Muscle of leg (tissue), 11 donors: ENCODE results near the gene CREBBP. TPM values are rescaled to one million over a fixed set of nuclear protein-coding genes. Genes with fewer than 3 reads are reported as not detected.
"Not testable (repeated sequence)": the region's sequence is repeated elsewhere in the genome, so short reads cannot be mapped to it uniquely, and the experiment has no call there.

Experiments
- DNase-seq: peaks from one replicate; pipeline ENCODE4 v3.0.0; 2013
- H3K27ac ChIP-seq: one replicate; pipeline ENCODE4 v1.5.1; 2013; ENCODE audit warnings: mild to moderate bottlenecking, low read length, control low read depth
- H3K27me3 ChIP-seq: one replicate; pipeline ENCODE4 v1.6.1; 2013; ENCODE audit warnings: low read length; ENCODE audit not compliant: control insufficient read depth, insufficient read depth
- H3K36me3 ChIP-seq: one replicate; pipeline ENCODE4 v1.6.1; 2013; ENCODE audit warnings: low read length; ENCODE audit not compliant: control insufficient read depth, insufficient read depth
- H3K4me1 ChIP-seq: one replicate; pipeline ENCODE4 v1.6.1; 2013; ENCODE audit warnings: low read length; ENCODE audit not compliant: control insufficient read depth, insufficient read depth
- H3K4me3 ChIP-seq: one replicate; pipeline ENCODE4 v1.5.1; 2013; ENCODE audit warnings: low read length, control low read depth
- H3K9me3 ChIP-seq: replicated peaks from 2 replicates; pipeline ENCODE4 v1.6.1; 2013; ENCODE audit warnings: low read depth, low read length; ENCODE audit not compliant: control insufficient read depth
- WGBS: methylation state at CpG from one replicate; pipeline ENCODE4 v1.1.5; 2013; ENCODE audit warnings: missing lambda C conversion rate; ENCODE audit not compliant: insufficient coverage; 5-methylcytosine and 5-hydroxymethylcytosine counted together
- polyA plus RNA-seq, 8 donors: library from polyadenylated mRNA; unstranded; fragments of 120-200 nt; gene quantifications; one replicate each; pipeline versions ENCODE4 v1.2.1 to v1.2.3, GENCODE V29; 2013; ENCODE audit warnings: inconsistent platforms in 1 of 8, low replicate concordance in 1 of 8; ENCODE audit not compliant: insufficient read length in 8 of 8, insufficient read depth in 1 of 8
- total RNA-seq: library from RNA; stranded (reverse); fragments of 120-200 nt; gene quantifications from one replicate; pipeline ENCODE4 v1.2.4, GENCODE V29; 2013

The CREBBP gene
- total and polyA plus RNA-seq, 9 donors: 26.4 to 54.2 (median 44.8) TPM

DNA sequence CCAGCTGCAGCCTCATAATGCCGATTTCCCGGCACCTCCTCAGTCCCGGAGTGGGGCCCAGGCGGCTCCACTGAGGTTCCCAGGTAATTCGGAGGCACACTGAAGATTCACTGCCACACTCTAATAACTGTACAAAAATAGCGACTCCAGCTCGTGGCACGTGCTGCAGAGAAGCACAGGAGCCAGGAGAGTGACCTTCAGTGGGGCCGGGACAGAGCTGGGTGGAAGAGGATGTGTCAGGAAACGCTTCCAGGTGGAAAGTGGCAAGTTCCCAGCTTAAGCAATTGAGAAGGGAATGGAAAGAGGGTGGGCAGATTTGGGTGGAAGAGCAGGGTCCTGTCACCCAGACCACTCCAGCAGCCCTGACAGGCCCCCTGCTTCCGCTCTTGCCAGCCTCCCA, 160.1 kb downstream of the CREBBP start:
- DNase-seq: no peak
- no peaks in the 10 kb centered on the region for H3K9me3 ChIP-seq
- peaks cover 8% of the 10 kb centered on the region for H3K4me1 ChIP-seq
- no peaks in the 10 kb centered on the region for H3K36me3 ChIP-seq
- 83% methylated on average over 7 of the region's 11 CpGs for WGBS
- H3K4me3 ChIP-seq: no peak overlapping the region
- H3K27ac ChIP-seq: no peak overlapping the region
- H3K27me3 ChIP-seq: no peaks in the 10 kb centered on the region

DNA sequence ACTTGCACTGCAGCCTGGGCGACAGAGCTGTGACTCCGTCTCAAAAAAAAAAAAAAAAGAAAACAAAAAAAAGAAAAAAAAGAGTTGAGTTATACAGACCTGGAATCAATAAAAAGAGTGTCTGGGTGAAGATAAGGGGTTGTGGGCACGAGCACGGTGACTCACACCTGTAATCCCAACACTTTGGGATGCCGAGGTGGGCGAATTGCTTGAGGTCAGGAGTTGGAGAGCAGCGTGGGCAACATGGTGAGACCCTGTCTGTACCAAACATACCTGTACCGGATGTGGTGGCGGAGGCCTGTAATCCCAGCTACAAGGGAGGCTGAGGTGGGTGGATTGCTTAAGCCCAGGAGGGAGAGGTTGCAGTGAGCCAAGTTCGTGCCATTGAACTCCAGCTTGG, 161.9 kb downstream of the CREBBP start:
- Histone ChIP-seq H3K36me3 (peaks cover 10% of the 10 kb centered on the region), H3K27me3 (no peaks in the 10 kb centered on the region), H3K9me3 (no peaks in the 10 kb centered on the region), H3K27ac (no peak overlapping the region), H3K4me1 (peaks cover 8% of the 10 kb centered on the region), H3K4me3 (no peak overlapping the region)
- 93% methylated on average over 5 of the region's 10 CpGs for WGBS
- DNase-seq: no peak

DNA sequence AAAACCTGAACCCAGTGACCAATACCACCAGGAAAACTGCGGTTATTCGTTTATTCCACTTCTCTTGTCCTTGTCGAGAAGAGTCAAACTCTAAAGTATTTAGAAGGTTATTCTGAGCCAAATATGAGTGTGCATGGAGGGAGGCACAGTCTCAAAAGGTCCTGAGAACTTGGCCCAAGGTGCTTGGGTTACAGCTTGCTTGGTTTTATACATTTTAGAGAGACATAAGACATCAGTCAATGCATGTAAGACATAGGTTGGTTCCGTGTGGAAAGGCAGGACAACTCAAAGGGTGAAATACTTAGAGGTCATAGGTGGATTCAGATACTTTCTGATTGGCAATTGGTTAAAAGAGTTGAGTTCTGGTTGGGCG, 162.5 kb downstream of the CREBBP start:
- no peak for DNase-seq
- Histone ChIP-seq H3K36me3 (peaks cover 15% of the 10 kb centered on the region), H3K4me3 (peak overlapping the region; percentile 85), H3K9me3 (no peaks in the 10 kb centered on the region), H3K27ac (peak overlapping the region; percentile 91), H3K4me1 (peaks cover 8% of the 10 kb centered on the region), H3K27me3 (no peaks in the 10 kb centered on the region)
- WGBS: 70% methylated on average over 2 of the region's 5 CpGs

DNA sequence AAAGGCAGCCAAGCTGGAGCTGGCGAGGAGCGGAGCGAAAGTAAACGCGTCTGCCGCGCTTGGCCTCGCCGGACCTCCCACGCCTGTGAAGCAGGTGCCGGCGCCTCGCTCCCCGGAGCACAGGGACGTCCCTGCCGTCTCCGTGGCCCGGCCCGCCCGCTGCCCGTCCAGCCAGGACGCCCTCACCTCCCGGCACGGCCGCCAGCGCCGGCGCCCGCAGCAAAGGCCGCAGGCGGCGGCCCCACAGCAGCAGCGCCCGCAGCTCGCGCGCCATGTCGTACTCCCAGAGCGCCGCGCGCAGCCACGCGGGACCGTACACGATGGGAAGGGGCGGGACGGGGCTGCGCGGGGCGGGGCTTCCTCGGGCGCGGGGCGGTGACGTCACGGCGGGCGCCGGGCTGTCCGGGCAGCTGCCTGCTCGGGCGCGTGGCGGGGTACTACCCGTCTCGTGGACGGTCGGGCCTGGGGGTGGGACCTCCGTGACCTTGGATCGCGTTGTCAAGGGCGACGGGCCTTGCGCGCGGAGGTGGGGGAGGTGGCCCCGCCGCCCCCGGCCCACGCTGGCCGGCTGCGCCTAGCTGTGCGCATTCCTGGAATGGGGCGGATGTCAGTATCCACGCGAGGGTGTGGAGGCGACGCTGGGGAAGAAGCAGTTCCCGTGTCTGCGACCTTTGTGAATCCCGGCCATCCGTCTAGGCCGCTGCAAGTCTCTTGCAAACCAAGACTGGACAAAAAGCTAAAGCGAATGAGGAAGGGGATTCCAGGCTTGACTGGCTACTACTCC, 163.1 kb downstream of the CREBBP start, which contains the start of gene TRAP1:
TSS of gene TRAP1 (minus strand) at position 290 of the 784 bp plus-strand sequence. CDS start at position 274, 16 bp downstream.
- Histone ChIP-seq H3K4me1 (peaks cover 8% of the 10 kb centered on the region), H3K9me3 (no peaks in the 10 kb centered on the region), H3K27me3 (no peaks in the 10 kb centered on the region), H3K27ac (peak within 1 kb of the TSS; percentile 91), H3K4me3 (peak within 1 kb of the TSS; percentile 85), H3K36me3 (peaks cover 19% of the 10 kb centered on the region)
- under 1% methylated on average over 91 of the region's 95 CpGs for WGBS
- DNase-seq: peak; percentile 90

DNA sequence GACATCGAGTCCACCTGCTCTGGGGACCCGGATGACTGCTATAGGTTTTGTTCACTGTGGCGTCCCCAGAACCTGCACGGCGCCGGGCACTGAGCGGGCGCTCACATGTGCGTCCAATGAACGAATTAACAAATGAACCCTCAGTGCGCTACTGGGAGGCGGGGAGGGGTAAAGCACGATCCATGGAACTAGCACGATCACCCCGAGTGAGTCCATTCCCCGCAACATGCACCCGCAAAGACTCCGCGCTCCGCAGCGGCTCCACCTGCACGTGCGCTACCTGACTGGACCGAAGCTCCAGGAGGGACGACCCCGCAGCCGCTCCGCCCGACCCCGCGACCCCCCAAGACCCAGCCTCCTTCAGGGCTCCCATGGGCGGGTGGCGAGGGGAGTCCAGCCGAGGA, 163.7 kb downstream of the CREBBP start:
- H3K27ac ChIP-seq: peak overlapping the region; percentile 57
- H3K36me3 ChIP-seq: peaks cover 19% of the 10 kb centered on the region
- 0% methylated on average over 30 of the region's 34 CpGs for WGBS
- H3K9me3 ChIP-seq: no peaks in the 10 kb centered on the region
- DNase-seq: peak; percentile 27
- H3K4me3 ChIP-seq: peak overlapping the region; percentile 85
- no peaks in the 10 kb centered on the region for H3K27me3 ChIP-seq
- H3K4me1 ChIP-seq: peaks cover 8% of the 10 kb centered on the region

DNA sequence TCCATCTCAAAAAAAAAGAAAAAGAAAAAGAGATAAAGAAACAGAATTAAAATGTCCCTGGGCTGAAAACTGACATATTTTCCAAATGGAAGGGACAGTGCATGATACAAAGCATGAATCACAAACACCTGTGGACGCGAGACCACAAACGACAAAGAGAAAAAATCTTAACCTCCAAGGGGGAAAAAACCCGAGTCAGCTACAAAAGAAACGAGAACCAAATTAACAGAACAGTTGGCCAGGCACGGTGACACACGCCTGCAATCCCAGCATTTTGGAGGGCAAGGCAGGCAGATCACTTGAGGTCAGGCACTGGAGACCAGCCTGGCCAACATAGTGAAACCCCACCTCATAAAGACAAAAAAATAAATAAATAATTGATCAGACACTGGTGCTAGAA, 165.1 kb downstream of the CREBBP start:
- H3K4me1 ChIP-seq: peaks cover 8% of the 10 kb centered on the region
- no peak for DNase-seq
- WGBS: 100% methylated on average over 2 of the region's 7 CpGs

DNA sequence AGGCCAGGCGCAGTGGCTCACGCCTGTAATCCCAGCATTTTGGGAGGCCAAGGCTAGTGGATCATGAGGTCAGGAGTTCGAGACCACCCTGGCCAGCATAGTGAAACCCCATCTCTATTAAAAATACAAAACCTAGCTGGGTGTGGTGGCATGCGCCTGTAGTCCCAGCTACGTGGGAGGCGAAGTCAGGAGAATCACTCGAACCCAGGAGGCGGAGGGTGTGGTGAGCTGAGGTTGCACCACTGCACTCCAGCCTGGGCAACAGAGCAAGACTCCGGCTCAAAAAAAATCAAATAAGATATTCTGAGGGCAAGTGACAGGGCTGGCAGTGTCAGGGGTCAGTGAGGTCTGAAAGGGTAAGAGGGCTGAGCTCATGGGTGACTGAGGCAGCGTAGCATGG, 166.1 kb downstream of the CREBBP start:
- not testable (repeated sequence) for H3K27ac ChIP-seq, H3K4me1 ChIP-seq, H3K9me3 ChIP-seq, H3K4me3 ChIP-seq, DNase-seq, H3K27me3 ChIP-seq
- peaks cover 23% of the 10 kb centered on the region for H3K36me3 ChIP-seq
- WGBS: 92% methylated on average over 9 of the region's 10 CpGs

More for the DNA sequence above, 165.1 kb downstream of the CREBBP start:
- Histone ChIP-seq H3K27me3 (no peaks in the 10 kb centered on the region), H3K27ac (no peak overlapping the region), H3K9me3 (no peaks in the 10 kb centered on the region), H3K4me3 (no peak overlapping the region), H3K36me3 (peaks cover 19% of the 10 kb centered on the region)

DNA sequence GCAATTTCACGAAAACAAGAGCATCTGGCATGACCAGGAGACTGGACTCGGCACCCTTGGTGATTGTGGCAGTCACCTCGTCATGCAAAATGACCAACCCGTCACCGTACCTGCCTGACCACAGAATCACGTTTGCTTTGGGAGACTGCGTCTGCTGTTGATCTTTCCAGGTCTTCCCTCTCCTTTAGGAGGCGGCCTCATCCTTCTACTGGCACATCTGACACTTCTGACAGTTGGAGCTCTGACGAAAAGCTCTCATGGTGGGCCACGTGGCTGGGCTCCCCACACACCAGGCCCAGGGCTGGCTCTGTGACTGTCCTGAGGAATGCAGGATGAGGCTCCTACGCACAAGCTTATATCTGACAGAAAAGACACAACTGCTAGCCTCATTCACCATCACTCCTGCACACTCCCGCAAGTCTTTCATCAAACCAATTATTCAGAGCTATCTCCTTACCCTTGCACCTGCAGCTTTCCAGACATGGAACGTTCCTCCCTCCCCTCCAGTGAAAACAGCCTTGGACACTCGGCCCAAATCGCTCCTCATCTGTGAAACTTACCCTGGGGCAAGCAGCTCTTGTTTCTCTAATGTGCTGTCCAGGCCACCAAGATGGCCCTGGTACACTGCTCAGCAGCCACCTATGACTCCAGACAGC, 166.8 kb downstream of the CREBBP start:
- H3K27ac ChIP-seq: peak overlapping the region; percentile 0
- DNase-seq: no peak
- H3K27me3 ChIP-seq: no peaks in the 10 kb centered on the region
- H3K4me1 ChIP-seq: peaks cover 8% of the 10 kb centered on the region
- H3K36me3 ChIP-seq: peaks cover 25% of the 10 kb centered on the region
- 83% methylated on average over 15 of the region's 15 CpGs for WGBS
- no peaks in the 10 kb centered on the region for H3K9me3 ChIP-seq
- H3K4me3 ChIP-seq: no peak overlapping the region

DNA sequence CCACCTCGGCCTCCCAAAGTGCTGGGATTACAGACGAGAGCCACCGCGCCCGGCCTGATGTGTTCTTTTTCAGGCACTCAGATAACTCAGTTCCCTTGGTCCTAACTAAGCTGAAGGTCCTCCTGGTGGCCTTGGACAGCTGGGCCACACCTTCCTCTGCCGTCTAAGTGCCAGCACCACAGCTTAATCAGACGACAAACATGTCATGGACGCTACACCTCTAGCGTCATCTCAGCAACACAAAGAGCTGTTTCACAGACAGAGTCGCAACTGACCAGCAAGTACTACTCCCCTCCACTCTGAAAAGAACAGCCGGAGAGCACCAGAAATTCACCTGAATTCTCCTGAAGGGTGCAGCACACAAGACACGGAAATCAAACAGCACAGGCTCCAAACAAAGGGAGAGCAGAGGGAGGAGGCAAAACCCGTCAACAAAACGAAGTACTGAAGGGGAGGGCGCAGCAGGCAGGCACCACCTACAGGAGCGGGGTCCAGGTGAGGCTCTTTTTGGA, 167.6 kb downstream of the CREBBP start:
- H3K27ac ChIP-seq: peak overlapping the region; percentile 0
- H3K27me3 ChIP-seq: no peaks in the 10 kb centered on the region
- peaks cover 25% of the 10 kb centered on the region for H3K36me3 ChIP-seq
- WGBS: 74% methylated on average over 8 of the region's 16 CpGs
- H3K4me1 ChIP-seq: peaks cover 5% of the 10 kb centered on the region
- no peak for DNase-seq
- H3K4me3 ChIP-seq: no peak overlapping the region
- H3K9me3 ChIP-seq: no peaks in the 10 kb centered on the region

DNA sequence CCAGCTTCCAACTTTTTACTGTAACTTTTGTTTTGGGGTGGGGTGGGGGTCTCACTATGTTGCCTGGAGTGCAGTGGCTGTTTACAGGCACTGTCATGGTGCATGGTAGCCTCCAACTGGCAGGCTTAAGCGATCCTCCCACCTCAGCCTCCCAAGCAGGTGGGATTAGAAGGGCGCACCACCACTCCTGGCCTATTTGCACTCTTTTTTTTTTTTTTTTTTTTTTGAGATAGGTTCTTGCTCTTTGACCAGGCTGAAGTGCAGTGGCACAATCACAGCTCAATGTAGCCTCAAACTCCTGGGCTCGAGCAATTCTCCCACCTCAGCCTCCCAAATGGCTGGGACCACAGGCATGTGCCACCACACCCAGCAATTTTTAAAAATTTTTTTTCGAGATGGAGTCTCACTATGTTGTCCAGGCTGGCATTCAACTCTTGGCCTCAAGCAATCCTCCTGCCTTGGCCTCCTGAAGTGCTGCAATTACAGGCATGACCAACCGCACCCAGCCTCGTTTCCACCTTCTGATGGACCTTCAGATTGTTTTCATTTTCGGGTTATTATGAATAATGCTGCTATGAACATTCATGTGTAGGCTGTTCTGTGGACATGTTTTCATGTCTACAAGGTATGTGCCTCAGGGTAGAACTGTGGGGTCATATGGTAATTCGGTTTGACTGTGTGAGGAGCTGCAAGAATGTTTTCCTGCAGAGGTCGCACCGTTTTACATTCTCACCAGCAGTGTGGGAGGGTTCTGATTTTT, 174.1 kb downstream of the CREBBP start:
- 93% methylated on average over 2 of the region's 10 CpGs for WGBS
- DNase-seq: no peak
- Histone ChIP-seq H3K27ac (no peak overlapping the region), H3K4me3 (no peak overlapping the region), H3K4me1 (no peaks in the 10 kb centered on the region), H3K36me3 (peaks cover 6% of the 10 kb centered on the region), H3K27me3 (no peaks in the 10 kb centered on the region), H3K9me3 (no peaks in the 10 kb centered on the region)
